ENCODE results near the gene CCNY.

CCNY gene

GRCh38 chr10:35355971-35356724, 19.8 kb downstream of the CCNY start:
- no peak for DNase-seq (ENCODE audit: low spot score)

GRCh38 chr10:35356725-35357092, 20.4 kb downstream of the CCNY start:
- no peak for DNase-seq (ENCODE audit: low spot score)

- no peak for DNase-seq (ENCODE audit: low spot score)
These were observed 22.7 kb downstream of the CCNY start for GRCh38 chr10:35359056-35359455.

GRCh38 chr10:35359873-35360272, 23.6 kb downstream of the CCNY start:
- no peak for DNase-seq (ENCODE audit: low spot score)

GRCh38 chr10:35362701-35363350, 26.5 kb downstream of the CCNY start:
- no peak for DNase-seq (ENCODE audit: low spot score)

- DNase-seq (ENCODE audit: low spot score), result no peak
These were observed 27.3 kb downstream of the CCNY start for GRCh38 chr10:35363587-35363986.

- no peak for DNase-seq (ENCODE audit: low spot score)
These were observed 28.5 kb downstream of the CCNY start for GRCh38 chr10:35364808-35365207.

- DNase-seq (ENCODE audit: low spot score), result no peak
These were observed 29.7 kb downstream of the CCNY start for GRCh38 chr10:35365994-35366393.

GRCh38 chr10:35367107-35367859, 31.0 kb downstream of the CCNY start:
- no peak for DNase-seq (ENCODE audit: low spot score)

GRCh38 chr10:35367982-35368381, 31.7 kb downstream of the CCNY start:
- DNase-seq (ENCODE audit: low spot score), result no peak

- DNase-seq (ENCODE audit: low spot score), result no peak
These were observed 32.3 kb downstream of the CCNY start for GRCh38 chr10:35368485-35369048.

- no peak for DNase-seq (ENCODE audit: low spot score)
These were observed 32.8 kb downstream of the CCNY start for GRCh38 chr10:35369049-35369611.

- no peak for DNase-seq (ENCODE audit: low spot score)
These were observed 35.4 kb downstream of the CCNY start for GRCh38 chr10:35371731-35372130.

- DNase-seq (ENCODE audit: low spot score), result no peak
These were observed 36.0 kb downstream of the CCNY start for GRCh38 chr10:35372329-35372728.

- DNase-seq (ENCODE audit: low spot score), result no peak
These were observed 38.9 kb downstream of the CCNY start for GRCh38 chr10:35375091-35375765.

- DNase-seq (ENCODE audit: low spot score), result no peak
These were observed 40.9 kb downstream of the CCNY start for GRCh38 chr10:35377050-35377728.

- no peak for DNase-seq (ENCODE audit: low spot score)
These were observed 42.4 kb downstream of the CCNY start for GRCh38 chr10:35378541-35379210.

GRCh38 chr10:35379226-35380137, 43.2 kb downstream of the CCNY start:
- no peak for DNase-seq (ENCODE audit: low spot score)

- DNase-seq (ENCODE audit: low spot score), result no peak
These were observed 45.8 kb downstream of the CCNY start for GRCh38 chr10:35382096-35382495.
